Measurements from ENCODE around the gene CITED2. TPM values are rescaled to one million over a fixed set of nuclear protein-coding genes. Genes with fewer than 3 reads are reported as not detected.

CITED2 gene
- total and polyA plus RNA-seq, 9 donors, result 164 to 350 (median 253) TPM

- H3K4me3 ChIP-seq, result peak overlapping the region; percentile 96
- intact Hi-C loops (cut with DNase I), result loop anchor here (5.0 to 10.0 kb wide), 13 partner anchors 73 to 1093 kb away; no protein-coding TSS in a partner anchor
- no peak for DNase-seq
- 9 to 14% (median 12%) methylated on average over 3 of the region's 3 CpGs for WGBS, 3 donors
- peak overlapping the region in 1 of 2 donors; percentile 95 for H3K27ac ChIP-seq
- no peak for TF ChIP-seq CTCF (IDR thresholded peaks at IDR 0.05)
- no peak for TF ChIP-seq EP300 (IDR thresholded peaks at IDR 0.05)
- TF ChIP-seq POLR2A (IDR thresholded peaks at IDR 0.05), result no peak
- peaks cover 0 to 5% of the 10 kb centered on the region in 2 donors for H3K9me3 ChIP-seq
- H3K4me1 ChIP-seq (ENCODE audit: insufficient read depth), result peaks cover 4% of the 10 kb centered on the region
- H3K36me3 ChIP-seq, result no peaks in the 10 kb centered on the region
- no peaks in the 10 kb centered on the region for H3K27me3 ChIP-seq
Observed at GRCh38 chr6:139371421-139372203, 2.8 kb downstream of the CITED2 start.

GRCh38 chr6:139370999-139371345, 3.5 kb downstream of the CITED2 start:
- Histone ChIP-seq H3K27ac (peak overlapping the region in 1 of 2 donors; percentile 95), H3K4me3 (peak overlapping the region; percentile 96), H3K27me3 (no peaks in the 10 kb centered on the region), H3K4me1 (ENCODE audit: insufficient read depth) (peaks cover 4% of the 10 kb centered on the region), H3K9me3 (peaks cover 0 to 5% of the 10 kb centered on the region in 2 donors), H3K36me3 (no peaks in the 10 kb centered on the region)
- WGBS, 3 donors, result 44 to 51% (median 47%) methylated on average over 3 of the region's 3 CpGs
- intact Hi-C loops (cut with DNase I), result loop anchor here (5.0 to 10.0 kb wide), 13 partner anchors 74 to 1094 kb away; no protein-coding TSS in a partner anchor
- no peak for DNase-seq
- TF ChIP-seq POLR2A (IDR thresholded peaks at IDR 0.05), result no peak
- TF ChIP-seq CTCF (IDR thresholded peaks at IDR 0.05), result no peak
- no peak for TF ChIP-seq EP300 (IDR thresholded peaks at IDR 0.05)

- Histone ChIP-seq H3K9me3 (peaks cover 0 to 5% of the 10 kb centered on the region in 2 donors), H3K36me3 (no peaks in the 10 kb centered on the region), H3K27me3 (no peaks in the 10 kb centered on the region), H3K27ac (peak overlapping the region in 1 of 2 donors; percentile 95), H3K4me1 (ENCODE audit: insufficient read depth) (peaks cover 4% of the 10 kb centered on the region), H3K4me3 (peak overlapping the region; percentile 96)
- DNase-seq, result no peak
- intact Hi-C loops (cut with DNase I), result loop anchor here (5.0 to 10.0 kb wide), 13 partner anchors 74 to 1094 kb away; no protein-coding TSS in a partner anchor
- TF ChIP-seq CTCF (IDR thresholded peaks at IDR 0.05) (no peak), EP300 (IDR thresholded peaks at IDR 0.05) (no peak), POLR2A (IDR thresholded peaks at IDR 0.05) (no peak)
- WGBS, 3 donors, result 11 to 14% (median 14%) methylated on average over 5 of the region's 5 CpGs
Observed at GRCh38 chr6:139370283-139370998, 4.0 kb downstream of the CITED2 start.

GRCh38 chr6:139369568-139370282, 4.7 kb downstream of the CITED2 start:
- intact Hi-C loops (cut with DNase I), result loop anchor here (5.0 to 10.0 kb wide), 18 partner anchors 75 to 1095 kb away; partner anchors contain the start of genes HECA (in 2 of the 4) and TXLNB (in 1 of the 4)
- peak; percentile 64 to 85 (median 71) for TF ChIP-seq CTCF (IDR thresholded peaks at IDR 0.05)
- TF ChIP-seq EP300 (IDR thresholded peaks at IDR 0.05), result no peak
- no peaks in the 10 kb centered on the region for H3K36me3 ChIP-seq
- peak overlapping the region in 1 of 2 donors; percentile 95 for H3K27ac ChIP-seq
- H3K27me3 ChIP-seq, result no peaks in the 10 kb centered on the region
- H3K4me3 ChIP-seq, result peak overlapping the region; percentile 96
- peaks cover 4% of the 10 kb centered on the region for H3K4me1 ChIP-seq (ENCODE audit: insufficient read depth)
- peaks cover 0 to 5% of the 10 kb centered on the region in 2 donors for H3K9me3 ChIP-seq
- peak in 1 of 5 donors; percentile 44 for DNase-seq
- WGBS, 3 donors, result 8 to 11% (median 10%) methylated on average over 9 of the region's 9 CpGs

Data from ovary (tissue), 9 donors.